Gastrocnemius medialis (tissue), 4 donors: Measurements from ENCODE around the gene STK38.

Experiments used
- CTCF ChIP-seq, 5 experiments: fragments of 450-650 bp in 3 of 5; fragments of 200-600 bp in 2 of 5; sonication (generic) in 2 of 5; IDR thresholded peaks in 4 of 5; conservative IDR thresholded peaks in 1 of 5; 1 replicate in 4 of 5; 2 replicates in 1 of 5; pipeline ENCODE4 v1.5.1; 2016 to 2019; ENCODE audit warnings: antibody characterized with exemption in 5 of 5, mild to moderate bottlenecking in 3 of 5, moderate library complexity in 3 of 5
- POLR2A ChIP-seq, 2 donors: fragments of 450-650 bp; IDR thresholded peaks; one replicate each; pipeline ENCODE4 v1.6.1; 2017; ENCODE audit warnings: antibody characterized with exemption in 2 of 2, mild to moderate bottlenecking in 2 of 2, moderate library complexity in 2 of 2

DNA sequence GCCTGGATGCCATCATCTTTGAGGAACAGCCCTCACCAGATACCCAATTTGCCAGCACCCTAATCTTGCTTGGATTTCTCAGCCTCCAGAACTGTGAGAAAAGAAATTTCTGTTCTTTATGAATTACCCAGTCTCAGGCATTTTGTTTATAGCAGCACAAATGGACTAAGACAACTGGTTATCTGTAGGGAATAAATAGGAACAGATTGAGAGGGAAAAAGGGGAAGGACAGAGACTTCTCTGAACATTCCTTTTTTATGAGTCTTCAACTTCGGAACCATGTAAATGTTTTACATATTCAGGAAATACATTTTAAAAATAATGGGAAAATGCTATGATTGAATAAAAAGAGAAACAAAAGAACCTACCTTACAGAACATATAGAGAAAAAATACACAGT lies 83.6 kb downstream of the STK38 start:
- TF ChIP-seq CTCF (IDR thresholded peaks at IDR 0.05 in 4 of 5, conservative IDR thresholded peaks at IDR 0.05 in 1 of 5) (no peak), POLR2A (IDR thresholded peaks at IDR 0.05) (no peak)
